Tibial nerve (tissue), 4 donors: ENCODE results near the gene CNOT9. TPM values are rescaled to one million over a fixed set of nuclear protein-coding genes. Genes with fewer than 3 reads are reported as not detected.

ENCODE experiments used
- DNase-seq, 2 donors: peaks; one replicate each; pipeline ENCODE4 v3.0.0-alpha.2; 2019; ENCODE audit warnings: low spot score in 2 of 2
- H3K27ac ChIP-seq, 4 donors: fragments of 200-600 bp; sonication (generic) in 3 of 4; one replicate each; pipeline ENCODE4 v1.5.1; 2017 to 2019; ENCODE audit warnings: mild to moderate bottlenecking in 1 of 4
- H3K27me3 ChIP-seq, 2 donors: fragments of 200-600 bp; sonication (generic) in 1 of 2; one replicate each; pipeline versions ENCODE4 v1.5.1 to v1.6.0; 2017 to 2019
- H3K36me3 ChIP-seq, 3 donors: fragments of 200-600 bp; sonication (generic); one replicate each; pipeline ENCODE4 v1.5.1; 2018 to 2019
- H3K4me1 ChIP-seq, 4 donors: fragments of 200-600 bp; sonication (generic) in 3 of 4; one replicate each; pipeline ENCODE4 v1.5.1; 2017 to 2019
- H3K4me3 ChIP-seq, 4 donors: fragments of 200-600 bp; sonication (generic) in 3 of 4; one replicate each; pipeline ENCODE4 v1.5.1; 2017 to 2019; ENCODE audit warnings: mild to moderate bottlenecking in 1 of 4, moderate library complexity in 1 of 4
- H3K9me3 ChIP-seq, 4 donors: fragments of 200-600 bp; sonication (generic) in 3 of 4; one replicate each; pipeline ENCODE4 v1.5.1; 2017 to 2019
- EP300 ChIP-seq, 2 donors: sonication (generic); formaldehyde crosslinking; IDR thresholded peaks; one replicate each; pipeline ENCODE4 v1.6.1; 2017; ENCODE audit warnings: antibody characterized with exemption in 2 of 2, mild to moderate bottlenecking in 1 of 2
- POLR2A ChIP-seq, 2 donors: fragments of 450-650 bp; IDR thresholded peaks; one replicate each; pipeline ENCODE4 v1.6.1; 2017; ENCODE audit warnings: antibody characterized with exemption in 2 of 2, mild to moderate bottlenecking in 2 of 2, moderate library complexity in 2 of 2
- WGBS, 2 donors: methylation state at CpG; one replicate each; pipeline ENCODE4 v1.1.5; 2018; 5-methylcytosine and 5-hydroxymethylcytosine counted together
- total RNA-seq, 4 donors: library from RNA; depleted of rRNA; stranded (reverse); fragments of >200 nt; gene quantifications; one replicate each; pipeline ENCODE4 v1.1.0, GENCODE V29; 2016
- TF ChIP-seq, protein P1 (sequence below), 5 experiments: fragments of 200-600 bp in 3 of 5; fragments of 450-650 bp in 2 of 5; sonication (generic) in 3 of 5; IDR thresholded peaks; one replicate each; pipeline ENCODE4 v1.5.1; 2016 to 2019; ENCODE audit warnings: antibody characterized with exemption in 5 of 5, mild to moderate bottlenecking in 3 of 5, moderate library complexity in 2 of 5

Gene CNOT9
- total RNA-seq, 4 donors from 2014 or later = 34.2 to 66.4 (median 39.7) TPM

DNA sequence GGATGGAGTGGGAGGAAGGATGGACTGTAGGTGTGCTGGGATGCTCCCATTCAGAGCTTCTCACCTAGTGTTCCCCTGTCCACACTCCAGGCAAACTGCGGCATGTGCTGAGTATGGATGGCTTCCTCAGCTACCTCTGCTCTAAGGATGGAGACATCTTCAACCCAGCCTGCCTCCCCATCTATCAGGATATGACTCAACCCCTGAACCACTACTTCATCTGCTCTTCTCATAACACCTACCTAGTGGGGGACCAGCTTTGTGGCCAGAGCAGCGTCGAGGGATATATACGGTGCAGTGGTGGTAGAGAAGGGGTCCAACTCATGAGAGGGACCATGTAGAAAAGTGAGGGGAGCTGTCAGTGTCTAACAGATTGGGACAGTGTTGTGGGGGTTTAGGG, 59.3 kb downstream of the CNOT9 start:
- no peak for TF ChIP-seq EP300 (IDR thresholded peaks at IDR 0.05)
- TF ChIP-seq POLR2A (IDR thresholded peaks at IDR 0.05) = no peak
- TF ChIP-seq, protein P1, sequence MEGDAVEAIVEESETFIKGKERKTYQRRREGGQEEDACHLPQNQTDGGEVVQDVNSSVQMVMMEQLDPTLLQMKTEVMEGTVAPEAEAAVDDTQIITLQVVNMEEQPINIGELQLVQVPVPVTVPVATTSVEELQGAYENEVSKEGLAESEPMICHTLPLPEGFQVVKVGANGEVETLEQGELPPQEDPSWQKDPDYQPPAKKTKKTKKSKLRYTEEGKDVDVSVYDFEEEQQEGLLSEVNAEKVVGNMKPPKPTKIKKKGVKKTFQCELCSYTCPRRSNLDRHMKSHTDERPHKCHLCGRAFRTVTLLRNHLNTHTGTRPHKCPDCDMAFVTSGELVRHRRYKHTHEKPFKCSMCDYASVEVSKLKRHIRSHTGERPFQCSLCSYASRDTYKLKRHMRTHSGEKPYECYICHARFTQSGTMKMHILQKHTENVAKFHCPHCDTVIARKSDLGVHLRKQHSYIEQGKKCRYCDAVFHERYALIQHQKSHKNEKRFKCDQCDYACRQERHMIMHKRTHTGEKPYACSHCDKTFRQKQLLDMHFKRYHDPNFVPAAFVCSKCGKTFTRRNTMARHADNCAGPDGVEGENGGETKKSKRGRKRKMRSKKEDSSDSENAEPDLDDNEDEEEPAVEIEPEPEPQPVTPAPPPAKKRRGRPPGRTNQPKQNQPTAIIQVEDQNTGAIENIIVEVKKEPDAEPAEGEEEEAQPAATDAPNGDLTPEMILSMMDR (IDR thresholded peaks at IDR 0.05) = no peak
- peaks cover 0 to 27% (median 0%) of the 10 kb centered on the region in 3 donors for H3K36me3 ChIP-seq
- 99% methylated on average over 4 of the region's 4 CpGs for WGBS, 2 donors
- H3K4me3 ChIP-seq = no peak overlapping the region
- no peaks in the 10 kb centered on the region for H3K4me1 ChIP-seq
- DNase-seq = no peak
- H3K27me3 ChIP-seq = no peaks in the 10 kb centered on the region
- H3K9me3 ChIP-seq = no peaks in the 10 kb centered on the region
- no peak overlapping the region for H3K27ac ChIP-seq

DNA sequence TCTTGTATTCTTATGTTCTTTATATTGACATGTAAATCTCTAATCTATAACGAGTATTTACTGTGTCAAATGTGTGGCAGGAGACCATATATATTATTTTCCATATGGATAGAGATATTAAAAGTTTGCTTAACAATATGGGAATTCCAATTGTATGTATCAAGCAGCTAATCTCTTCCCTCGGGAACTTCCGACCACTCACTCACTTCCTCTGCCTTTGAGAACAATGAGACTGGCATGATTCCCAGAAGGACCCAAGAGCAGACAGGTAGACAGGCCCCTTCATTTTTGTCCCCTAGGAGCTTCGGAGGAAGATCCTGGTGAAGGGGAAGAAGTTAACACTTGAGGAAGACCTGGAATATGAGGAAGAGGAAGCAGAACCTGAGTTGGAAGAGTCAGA, 63.2 kb downstream of the CNOT9 start:
- Histone ChIP-seq H3K27me3 (no peaks in the 10 kb centered on the region), H3K27ac (no peak overlapping the region), H3K4me1 (no peaks in the 10 kb centered on the region), H3K4me3 (no peak overlapping the region), H3K36me3 (peaks cover 0 to 55% (median 0%) of the 10 kb centered on the region in 3 donors), H3K9me3 (no peaks in the 10 kb centered on the region)
- no peak for TF ChIP-seq EP300 (IDR thresholded peaks at IDR 0.05)
- TF ChIP-seq, protein P1 (IDR thresholded peaks at IDR 0.05) = no peak
- no peak for TF ChIP-seq POLR2A (IDR thresholded peaks at IDR 0.05)
- 68 to 72% methylated on average over 4 of the region's 4 CpGs for WGBS, 2 donors
- DNase-seq = no peak

DNA sequence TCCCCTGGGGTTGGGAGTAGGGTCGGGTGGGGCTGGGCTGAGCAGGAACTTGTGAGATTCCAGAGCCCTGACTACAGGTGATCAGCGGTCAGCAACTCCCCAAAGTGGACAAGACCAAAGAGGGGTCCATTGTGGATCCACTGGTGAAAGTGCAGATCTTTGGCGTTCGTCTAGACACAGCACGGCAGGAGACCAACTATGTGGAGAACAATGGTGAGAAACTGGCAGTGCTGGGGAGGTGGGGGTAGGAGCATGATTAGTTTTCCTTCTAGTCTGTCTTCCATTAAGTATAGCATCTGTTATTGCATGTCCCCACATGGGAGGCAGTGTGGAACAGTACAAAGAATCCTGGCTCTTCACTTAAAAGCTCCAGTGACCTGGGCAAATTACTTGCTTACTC, 67.1 kb downstream of the CNOT9 start:
- TF ChIP-seq EP300 (IDR thresholded peaks at IDR 0.05) (no peak), POLR2A (IDR thresholded peaks at IDR 0.05) (no peak)
- TF ChIP-seq, protein P1 (IDR thresholded peaks at IDR 0.05) = no peak
- Histone ChIP-seq H3K27me3 (no peaks in the 10 kb centered on the region), H3K4me1 (no peaks in the 10 kb centered on the region), H3K27ac (no peak overlapping the region), H3K36me3 (peaks cover 0 to 84% (median 6%) of the 10 kb centered on the region in 3 donors), H3K9me3 (no peaks in the 10 kb centered on the region), H3K4me3 (no peak overlapping the region)
- no peak for DNase-seq
- 87 to 90% methylated on average over 5 of the region's 5 CpGs for WGBS, 2 donors

DNA sequence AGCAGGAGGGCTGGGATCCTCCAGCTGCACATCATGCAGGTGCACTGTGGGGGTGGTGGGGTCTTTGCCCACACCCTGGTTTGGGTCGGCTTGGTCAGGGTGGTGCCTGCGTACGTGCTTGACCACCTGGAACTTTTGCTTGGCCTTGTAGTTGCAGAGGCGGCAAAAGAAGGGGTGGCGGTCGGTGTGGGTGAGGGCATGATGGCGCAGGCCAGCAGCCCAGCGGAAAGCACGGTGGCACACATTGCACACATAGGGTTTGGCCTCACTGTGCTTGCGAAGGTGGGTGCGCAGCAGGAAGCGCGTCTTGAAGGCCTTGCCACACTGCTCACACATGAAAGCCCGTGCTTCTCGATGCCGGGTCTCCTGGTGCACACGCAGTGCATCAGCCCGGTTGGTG, 69.7 kb downstream of the CNOT9 start:
- TF ChIP-seq EP300 (IDR thresholded peaks at IDR 0.05) (no peak), POLR2A (IDR thresholded peaks at IDR 0.05) (no peak)
- TF ChIP-seq, protein P1 (IDR thresholded peaks at IDR 0.05) = no peak
- WGBS, 2 donors = 95 to 97% methylated on average over 18 of the region's 18 CpGs
- DNase-seq = no peak
- Histone ChIP-seq H3K27ac (no peak overlapping the region), H3K4me1 (no peaks in the 10 kb centered on the region), H3K4me3 (no peak overlapping the region), H3K9me3 (no peaks in the 10 kb centered on the region), H3K27me3 (no peaks in the 10 kb centered on the region), H3K36me3 (peaks cover 3 to 99% (median 23%) of the 10 kb centered on the region in 3 donors)

DNA sequence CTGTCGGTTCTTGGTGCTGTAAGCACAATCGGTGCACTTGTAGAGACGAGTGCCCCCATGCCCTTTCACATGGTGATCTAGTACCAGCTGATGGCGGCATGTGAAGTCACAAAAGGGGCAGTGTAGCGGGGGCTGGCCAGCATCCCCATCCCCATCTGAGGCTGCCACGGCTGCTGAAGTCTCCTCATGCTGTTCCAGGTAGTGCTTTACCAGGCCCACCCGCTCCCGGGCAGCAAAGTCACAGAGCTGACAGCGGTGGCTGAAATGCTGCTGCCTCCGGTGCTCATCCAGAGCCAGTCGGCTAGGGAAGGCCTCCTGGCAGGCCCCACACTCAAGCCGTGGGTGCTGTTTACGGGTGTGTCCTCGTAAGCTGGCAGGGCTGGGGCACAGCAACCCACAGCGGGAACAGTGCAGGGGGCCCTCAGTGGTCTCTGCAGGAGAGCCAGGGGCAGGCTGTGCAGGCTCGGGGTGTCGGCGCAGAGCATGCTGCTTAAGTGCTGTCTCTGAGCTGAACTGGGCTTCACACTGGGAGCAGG, 73.5 kb downstream of the CNOT9 start:
- 93 to 97% methylated on average over 12 to 18 of the region's 18 CpGs for WGBS, 2 donors
- Histone ChIP-seq H3K27me3 (no peaks in the 10 kb centered on the region), H3K36me3 (peaks cover 3 to 98% (median 46%) of the 10 kb centered on the region in 3 donors)

More for the DNA sequence above, 73.5 kb downstream of the CNOT9 start:
- Histone ChIP-seq H3K4me1 (no peaks in the 10 kb centered on the region), H3K27ac (no peak overlapping the region), H3K4me3 (no peak overlapping the region), H3K9me3 (no peaks in the 10 kb centered on the region)
- TF ChIP-seq, protein P1 (IDR thresholded peaks at IDR 0.05) = no peak
- no peak for DNase-seq
